Measurements from ENCODE around the gene SYCP2.

DNA sequence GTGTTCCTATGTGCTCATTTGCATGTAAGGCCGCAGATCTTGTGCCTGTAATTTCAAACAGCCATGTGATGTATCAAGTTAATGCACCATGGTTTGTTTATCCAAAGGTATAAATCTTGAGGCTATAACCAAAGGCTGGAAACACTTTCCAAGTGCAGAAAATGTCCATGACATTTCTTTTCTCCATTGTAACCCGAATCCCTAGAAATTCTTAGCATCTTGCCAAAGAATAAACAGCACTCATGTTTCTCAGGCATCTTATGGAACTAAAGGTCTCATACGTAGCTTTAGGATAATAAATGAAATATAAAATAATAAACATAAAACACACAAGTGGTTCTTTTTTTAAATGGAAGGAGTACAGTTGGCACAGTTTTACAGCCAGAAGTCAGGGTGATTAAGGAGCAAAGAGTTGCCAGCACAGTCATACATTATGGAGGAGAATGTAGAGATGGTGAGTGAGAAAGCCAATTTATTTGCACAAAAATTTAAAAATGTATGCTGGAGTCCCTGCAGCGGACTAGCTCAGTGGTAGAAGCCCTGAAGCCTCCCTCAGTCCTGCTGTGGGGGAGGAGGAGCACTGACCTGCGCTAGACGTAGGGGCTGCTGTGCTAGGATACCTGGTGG is 42.8 kb upstream of the SYCP2 start:
- TF ChIP-seq, protein P1, sequence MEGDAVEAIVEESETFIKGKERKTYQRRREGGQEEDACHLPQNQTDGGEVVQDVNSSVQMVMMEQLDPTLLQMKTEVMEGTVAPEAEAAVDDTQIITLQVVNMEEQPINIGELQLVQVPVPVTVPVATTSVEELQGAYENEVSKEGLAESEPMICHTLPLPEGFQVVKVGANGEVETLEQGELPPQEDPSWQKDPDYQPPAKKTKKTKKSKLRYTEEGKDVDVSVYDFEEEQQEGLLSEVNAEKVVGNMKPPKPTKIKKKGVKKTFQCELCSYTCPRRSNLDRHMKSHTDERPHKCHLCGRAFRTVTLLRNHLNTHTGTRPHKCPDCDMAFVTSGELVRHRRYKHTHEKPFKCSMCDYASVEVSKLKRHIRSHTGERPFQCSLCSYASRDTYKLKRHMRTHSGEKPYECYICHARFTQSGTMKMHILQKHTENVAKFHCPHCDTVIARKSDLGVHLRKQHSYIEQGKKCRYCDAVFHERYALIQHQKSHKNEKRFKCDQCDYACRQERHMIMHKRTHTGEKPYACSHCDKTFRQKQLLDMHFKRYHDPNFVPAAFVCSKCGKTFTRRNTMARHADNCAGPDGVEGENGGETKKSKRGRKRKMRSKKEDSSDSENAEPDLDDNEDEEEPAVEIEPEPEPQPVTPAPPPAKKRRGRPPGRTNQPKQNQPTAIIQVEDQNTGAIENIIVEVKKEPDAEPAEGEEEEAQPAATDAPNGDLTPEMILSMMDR (IDR thresholded peaks at IDR 0.05; ENCODE audit: low read length): no peak
- TF ChIP-seq EZH2 (IDR thresholded peaks at IDR 0.05; ENCODE audit: borderline replicate concordance, low read length): no peak
